ENCODE data around the gene CRAMP1. TPM values are rescaled to one million over a fixed set of nuclear protein-coding genes. Genes with fewer than 3 reads are reported as not detected.

CRAMP1 gene
- total RNA-seq, 1 experiment from 2014 or later: 33.0 TPM

GRCh38 chr16:1661826-1662225, 49.7 kb downstream of the CRAMP1 start:
- H3K27me3 ChIP-seq (replicated peaks; ENCODE audit: insufficient read depth, low read depth, low read length, poor library complexity): no peaks in the 10 kb centered on the region
- H3K9me3 ChIP-seq (ENCODE audit: low read depth, low read length, poor library complexity, severe bottlenecking): no peaks in the 10 kb centered on the region
- ChIA-PET CTCF (no interaction called here), POLR2A (ENCODE audit: low non-redundant PET) (no interaction called here)
- peaks cover 56% of the 10 kb centered on the region for H3K36me3 ChIP-seq (ENCODE audit: insufficient read depth, low read length, poor library complexity, severe bottlenecking)
- intact Hi-C loops (cut with micrococcal nuclease; ENCODE audit: unreplicated experiment): no loop called here
- DNase-seq (ENCODE audit: low spot score): no peak
- no peak for TF ChIP-seq EZH2 (IDR thresholded peaks at IDR 0.05; ENCODE audit: borderline replicate concordance, low read depth, low read length, poor library complexity, severe bottlenecking)
- TF ChIP-seq, protein P1, sequence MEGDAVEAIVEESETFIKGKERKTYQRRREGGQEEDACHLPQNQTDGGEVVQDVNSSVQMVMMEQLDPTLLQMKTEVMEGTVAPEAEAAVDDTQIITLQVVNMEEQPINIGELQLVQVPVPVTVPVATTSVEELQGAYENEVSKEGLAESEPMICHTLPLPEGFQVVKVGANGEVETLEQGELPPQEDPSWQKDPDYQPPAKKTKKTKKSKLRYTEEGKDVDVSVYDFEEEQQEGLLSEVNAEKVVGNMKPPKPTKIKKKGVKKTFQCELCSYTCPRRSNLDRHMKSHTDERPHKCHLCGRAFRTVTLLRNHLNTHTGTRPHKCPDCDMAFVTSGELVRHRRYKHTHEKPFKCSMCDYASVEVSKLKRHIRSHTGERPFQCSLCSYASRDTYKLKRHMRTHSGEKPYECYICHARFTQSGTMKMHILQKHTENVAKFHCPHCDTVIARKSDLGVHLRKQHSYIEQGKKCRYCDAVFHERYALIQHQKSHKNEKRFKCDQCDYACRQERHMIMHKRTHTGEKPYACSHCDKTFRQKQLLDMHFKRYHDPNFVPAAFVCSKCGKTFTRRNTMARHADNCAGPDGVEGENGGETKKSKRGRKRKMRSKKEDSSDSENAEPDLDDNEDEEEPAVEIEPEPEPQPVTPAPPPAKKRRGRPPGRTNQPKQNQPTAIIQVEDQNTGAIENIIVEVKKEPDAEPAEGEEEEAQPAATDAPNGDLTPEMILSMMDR (conservative IDR thresholded peaks at IDR 0.05; ENCODE audit: low read depth, low read length): no peak
- H3K27ac ChIP-seq (ENCODE audit: low read depth, low read length, poor library complexity, severe bottlenecking): no peak overlapping the region
- no peaks in the 10 kb centered on the region for H3K4me1 ChIP-seq (ENCODE audit: insufficient read depth, low read length, poor library complexity, severe bottlenecking)
- BruUV-seq (replicated peaks): no TSS peak
- H3K4me3 ChIP-seq (ENCODE audit: low read depth, low read length, poor library complexity, severe bottlenecking): no peak overlapping the region

DNA sequence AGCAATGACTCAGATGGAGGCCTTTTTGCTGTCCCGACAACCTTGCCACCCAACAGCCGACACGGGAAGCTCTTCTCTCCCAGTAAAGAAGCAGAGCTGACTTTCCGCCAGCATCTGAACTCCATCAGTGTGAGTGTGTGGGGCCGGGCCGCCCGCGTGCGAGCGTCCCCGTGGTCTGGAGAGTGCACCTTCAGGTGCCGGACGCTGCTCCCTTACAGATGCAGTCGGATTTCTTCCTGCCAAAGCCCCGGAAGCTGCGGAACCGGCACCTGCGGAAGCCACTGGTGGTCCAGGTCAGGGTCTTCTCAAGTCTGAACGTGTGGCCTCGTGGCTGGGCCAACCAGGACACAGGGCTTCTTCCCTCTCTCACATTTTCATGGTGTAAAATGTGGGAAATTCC, 50.4 kb downstream of the CRAMP1 start:
- Histone ChIP-seq H3K36me3 (ENCODE audit: insufficient read depth, low read length, poor library complexity, severe bottlenecking) (peaks cover 57% of the 10 kb centered on the region), H3K4me1 (ENCODE audit: insufficient read depth, low read length, poor library complexity, severe bottlenecking) (no peaks in the 10 kb centered on the region), H3K9me3 (ENCODE audit: low read depth, low read length, poor library complexity, severe bottlenecking) (no peaks in the 10 kb centered on the region), H3K27ac (ENCODE audit: low read depth, low read length, poor library complexity, severe bottlenecking) (no peak overlapping the region), H3K27me3 (replicated peaks; ENCODE audit: insufficient read depth, low read depth, low read length, poor library complexity) (no peaks in the 10 kb centered on the region), H3K4me3 (ENCODE audit: low read depth, low read length, poor library complexity, severe bottlenecking) (no peak overlapping the region)
- ChIA-PET POLR2A (ENCODE audit: low non-redundant PET) (no interaction called here), CTCF (no interaction called here)
- no peak for DNase-seq (ENCODE audit: low spot score)
- no TSS peak for BruUV-seq (replicated peaks)
- intact Hi-C loops (cut with micrococcal nuclease; ENCODE audit: unreplicated experiment): no loop called here
- TF ChIP-seq, protein P1 (conservative IDR thresholded peaks at IDR 0.05; ENCODE audit: low read depth, low read length): no peak
- TF ChIP-seq EZH2 (IDR thresholded peaks at IDR 0.05; ENCODE audit: borderline replicate concordance, low read depth, low read length, poor library complexity, severe bottlenecking): no peak

GRCh38 chr16:1665829-1666228, 53.7 kb downstream of the CRAMP1 start:
- Histone ChIP-seq H3K4me1 (ENCODE audit: insufficient read depth, low read length, poor library complexity, severe bottlenecking) (no peaks in the 10 kb centered on the region), H3K27ac (ENCODE audit: low read depth, low read length, poor library complexity, severe bottlenecking) (no peak overlapping the region), H3K27me3 (replicated peaks; ENCODE audit: insufficient read depth, low read depth, low read length, poor library complexity) (no peaks in the 10 kb centered on the region), H3K36me3 (ENCODE audit: insufficient read depth, low read length, poor library complexity, severe bottlenecking) (peaks cover 68% of the 10 kb centered on the region), H3K4me3 (ENCODE audit: low read depth, low read length, poor library complexity, severe bottlenecking) (no peak overlapping the region), H3K9me3 (ENCODE audit: low read depth, low read length, poor library complexity, severe bottlenecking) (no peaks in the 10 kb centered on the region)
- TF ChIP-seq EZH2 (IDR thresholded peaks at IDR 0.05; ENCODE audit: borderline replicate concordance, low read depth, low read length, poor library complexity, severe bottlenecking): no peak
- TF ChIP-seq, protein P1 (conservative IDR thresholded peaks at IDR 0.05; ENCODE audit: low read depth, low read length): no peak
- BruUV-seq (replicated peaks): no TSS peak
- intact Hi-C loops (cut with micrococcal nuclease; ENCODE audit: unreplicated experiment): no loop called here
- CTCF ChIA-PET: no interaction called here
- POLR2A ChIA-PET (ENCODE audit: low non-redundant PET): no interaction called here
- no peak for DNase-seq (ENCODE audit: low spot score)

All from A673 (cell line).